Measurements from ENCODE around the gene HBM.

- TF ChIP-seq CTCF (IDR thresholded peaks at IDR 0.05) (no peak), POLR2A (IDR thresholded peaks at IDR 0.05) (no peak)
Observed at GRCh38 chr16:200388-200787, 34.6 kb downstream of the HBM start.

Measured in heart left ventricle (tissue), 13 donors.